ENCODE measurements around the gene MEGF11. TPM values are rescaled to one million over a fixed set of nuclear protein-coding genes. Genes with fewer than 3 reads are reported as not detected.

MEGF11 gene
- total RNA-seq, 2 donors from 2014 or later, result not detected

DNA sequence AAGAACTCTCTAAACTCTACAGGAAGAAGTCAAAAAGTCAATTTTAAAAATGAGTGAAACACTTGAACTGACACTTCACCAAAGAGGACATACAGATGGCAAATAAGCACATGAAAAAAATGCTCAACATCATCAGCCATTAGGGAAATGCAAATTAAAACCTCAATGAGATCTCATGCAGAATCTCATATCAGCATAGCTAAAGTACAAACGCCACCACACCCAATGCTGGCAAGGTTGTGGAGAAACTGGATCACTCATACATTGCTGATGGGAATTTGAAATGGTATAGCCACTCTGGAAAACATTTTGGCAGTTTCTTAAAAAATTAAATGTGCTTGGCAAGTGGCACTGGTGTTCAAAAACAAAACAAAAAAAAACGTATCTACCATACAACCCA, 34.2 kb downstream of the MEGF11 start:
- Histone ChIP-seq H3K27me3 (no peaks in the 10 kb centered on the region), H3K4me3 (no peak overlapping the region), H3K4me1 (no peaks in the 10 kb centered on the region), H3K9me3 (no peaks in the 10 kb centered on the region), H3K27ac (no peak overlapping the region), H3K9ac (ENCODE audit: low read depth in 2 of 2, low read length in 2 of 2) (no peak overlapping the region), H3K36me3 (no peaks in the 10 kb centered on the region)
- no peak for DNase-seq
- TF ChIP-seq, protein P1, sequence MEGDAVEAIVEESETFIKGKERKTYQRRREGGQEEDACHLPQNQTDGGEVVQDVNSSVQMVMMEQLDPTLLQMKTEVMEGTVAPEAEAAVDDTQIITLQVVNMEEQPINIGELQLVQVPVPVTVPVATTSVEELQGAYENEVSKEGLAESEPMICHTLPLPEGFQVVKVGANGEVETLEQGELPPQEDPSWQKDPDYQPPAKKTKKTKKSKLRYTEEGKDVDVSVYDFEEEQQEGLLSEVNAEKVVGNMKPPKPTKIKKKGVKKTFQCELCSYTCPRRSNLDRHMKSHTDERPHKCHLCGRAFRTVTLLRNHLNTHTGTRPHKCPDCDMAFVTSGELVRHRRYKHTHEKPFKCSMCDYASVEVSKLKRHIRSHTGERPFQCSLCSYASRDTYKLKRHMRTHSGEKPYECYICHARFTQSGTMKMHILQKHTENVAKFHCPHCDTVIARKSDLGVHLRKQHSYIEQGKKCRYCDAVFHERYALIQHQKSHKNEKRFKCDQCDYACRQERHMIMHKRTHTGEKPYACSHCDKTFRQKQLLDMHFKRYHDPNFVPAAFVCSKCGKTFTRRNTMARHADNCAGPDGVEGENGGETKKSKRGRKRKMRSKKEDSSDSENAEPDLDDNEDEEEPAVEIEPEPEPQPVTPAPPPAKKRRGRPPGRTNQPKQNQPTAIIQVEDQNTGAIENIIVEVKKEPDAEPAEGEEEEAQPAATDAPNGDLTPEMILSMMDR (IDR thresholded peaks at IDR 0.05), result no peak
- intact Hi-C loops (cut with DNase I), result no loop called here

DNA sequence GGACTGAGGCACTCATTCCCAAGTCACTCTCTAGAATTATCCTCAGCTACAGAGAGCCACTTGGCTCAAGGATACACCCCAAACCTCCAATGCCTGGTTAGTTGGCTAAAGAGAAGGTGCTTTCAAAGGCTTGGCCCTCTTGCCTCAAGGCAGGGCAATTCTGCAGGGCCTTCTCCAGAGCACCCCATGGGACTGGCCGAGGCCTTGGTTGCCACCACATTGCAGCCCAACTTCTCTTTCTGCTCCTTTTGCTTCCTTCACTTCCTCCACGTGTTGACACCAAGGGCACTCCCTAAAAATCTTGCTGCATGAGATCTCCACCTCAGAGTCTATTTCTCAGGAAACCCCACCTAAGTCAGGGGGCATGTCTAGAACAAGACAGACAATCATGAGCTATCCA, 36.7 kb downstream of the MEGF11 start:
- H3K27ac ChIP-seq, result no peak overlapping the region
- no peaks in the 10 kb centered on the region for H3K27me3 ChIP-seq
- H3K9me3 ChIP-seq, result no peaks in the 10 kb centered on the region
- DNase-seq, result no peak
- TF ChIP-seq, protein P1 (IDR thresholded peaks at IDR 0.05), result no peak
- no peaks in the 10 kb centered on the region for H3K36me3 ChIP-seq
- H3K4me1 ChIP-seq, result no peaks in the 10 kb centered on the region
- H3K4me3 ChIP-seq, result no peak overlapping the region
- H3K9ac ChIP-seq (ENCODE audit: low read depth in 2 of 2, low read length in 2 of 2), result no peak overlapping the region
- intact Hi-C loops (cut with DNase I), result no loop called here

DNA sequence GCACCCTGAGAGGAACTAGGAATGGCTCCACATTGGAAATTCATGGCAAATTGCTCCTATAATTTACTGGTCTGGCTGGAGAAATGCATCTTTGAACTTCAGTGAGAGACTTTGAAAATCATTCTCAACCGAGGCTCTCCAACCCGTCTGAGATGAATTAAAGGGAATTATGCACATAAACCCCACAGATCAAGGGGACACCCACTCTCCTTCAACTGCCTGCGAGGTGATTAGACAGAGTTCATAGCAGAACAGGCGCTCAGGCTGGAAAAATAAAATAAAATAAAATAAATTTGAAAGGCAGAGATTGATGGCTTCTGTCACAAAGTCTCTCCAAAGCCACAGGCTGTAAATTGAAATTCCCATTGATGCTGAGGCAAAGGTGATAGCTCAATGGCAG, 37.7 kb downstream of the MEGF11 start:
- DNase-seq, result no peak
- Histone ChIP-seq H3K9ac (ENCODE audit: low read depth in 2 of 2, low read length in 2 of 2) (no peak overlapping the region), H3K36me3 (no peaks in the 10 kb centered on the region), H3K27ac (no peak overlapping the region), H3K9me3 (no peaks in the 10 kb centered on the region), H3K4me1 (no peaks in the 10 kb centered on the region), H3K4me3 (no peak overlapping the region), H3K27me3 (no peaks in the 10 kb centered on the region)
- TF ChIP-seq, protein P1 (IDR thresholded peaks at IDR 0.05), result no peak
- intact Hi-C loops (cut with DNase I), result no loop called here

- Histone ChIP-seq H3K9me3 (no peaks in the 10 kb centered on the region), H3K36me3 (no peaks in the 10 kb centered on the region), H3K27ac (no peak overlapping the region), H3K4me3 (no peak overlapping the region), H3K27me3 (no peaks in the 10 kb centered on the region), H3K9ac (ENCODE audit: low read depth in 2 of 2, low read length in 2 of 2) (no peak overlapping the region), H3K4me1 (no peaks in the 10 kb centered on the region)
- TF ChIP-seq, protein P1 (IDR thresholded peaks at IDR 0.05), result no peak
- DNase-seq, result no peak
- intact Hi-C loops (cut with DNase I), result no loop called here
Observed at GRCh38 chr15:66214246-66214645, 39.3 kb downstream of the MEGF11 start.

DNA sequence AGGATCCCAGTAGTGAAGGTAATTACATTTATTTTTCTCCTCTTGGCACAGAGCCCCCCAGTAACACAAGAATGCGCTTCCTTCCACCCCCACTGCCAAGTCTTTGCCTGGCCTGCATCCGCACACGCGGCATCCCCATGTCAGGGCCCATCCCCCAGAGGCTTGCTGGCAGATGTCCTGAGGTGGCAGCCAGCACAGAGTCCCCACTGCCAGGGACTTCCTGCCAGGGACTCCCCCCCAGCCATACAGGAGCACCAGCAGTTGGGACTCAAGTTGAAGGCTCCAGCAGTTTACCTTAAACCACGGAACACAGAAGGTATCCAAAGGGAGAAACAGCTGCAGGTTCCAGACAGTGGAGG, 41.0 kb downstream of the MEGF11 start:
- no peak overlapping the region for H3K4me3 ChIP-seq
- H3K36me3 ChIP-seq, result no peaks in the 10 kb centered on the region
- no peak overlapping the region for H3K27ac ChIP-seq
- intact Hi-C loops (cut with DNase I), result no loop called here
- TF ChIP-seq, protein P1 (IDR thresholded peaks at IDR 0.05), result no peak
- H3K27me3 ChIP-seq, result no peaks in the 10 kb centered on the region
- H3K9me3 ChIP-seq, result no peaks in the 10 kb centered on the region
- no peak for DNase-seq
- no peak overlapping the region for H3K9ac ChIP-seq (ENCODE audit: low read depth in 2 of 2, low read length in 2 of 2)
- H3K4me1 ChIP-seq, result no peaks in the 10 kb centered on the region
